Left ventricle myocardium inferior (tissue), 1 donor: ENCODE results near the gene PHACTR3. TPM values are rescaled to one million over a fixed set of nuclear protein-coding genes. Genes with fewer than 3 reads are reported as not detected.

Source experiments
- DNase-seq: peaks from one replicate; pipeline ENCODE4 v3.0.0-alpha.2; 2020
- H3K27ac ChIP-seq: fragments of 200-600 bp; replicated peaks from 2 replicates; pipeline ENCODE4 v1.8.0; 2021
- H3K27me3 ChIP-seq: fragments of 200-600 bp; 2 replicates; pipeline ENCODE4 v1.8.0; 2021; ENCODE audit warnings: low read depth
- H3K36me3 ChIP-seq: fragments of 200-600 bp; 2 replicates; pipeline ENCODE4 v1.8.0; 2021
- H3K4me1 ChIP-seq: fragments of 200-600 bp; 2 replicates; pipeline ENCODE4 v1.8.0; 2021
- H3K4me3 ChIP-seq: fragments of 200-600 bp; 2 replicates; pipeline ENCODE4 v1.8.0; 2021; ENCODE audit warnings: mild to moderate bottlenecking, moderate library complexity
- H3K9me3 ChIP-seq: fragments of 200-600 bp; replicated peaks from 2 replicates; pipeline ENCODE4 v1.8.0; 2021
- CTCF ChIP-seq: fragments of 200-600 bp; IDR thresholded peaks from 2 replicates; pipeline ENCODE4 v1.8.0; 2021; ENCODE audit warnings: antibody characterized with exemption, mild to moderate bottlenecking, borderline replicate concordance
- intact Hi-C: fragments of 100-400 bp; cut with micrococcal nuclease; formaldehyde crosslinking; loops from one replicate; pipeline ENCODE4 v1.11.0; 2022
- total RNA-seq: library from RNA; stranded (reverse); fragmentation: NEBNext Ultra II Directional; extraction: Animal tissue kit (Norgen Biotek cat#: 25700); gene quantifications from one replicate; pipeline ENCODE4 v1.2.1, GENCODE V29; 2021
- donor health status: DM: no; HTN: yes; CAD: no; lungs with severe emphysema.

PHACTR3 gene
- total RNA-seq, 1 donor from 2014 or later: 4.3 TPM

GRCh38 chr20:59835448-59836395, 231.4 kb downstream of the PHACTR3 start:
- Histone ChIP-seq H3K4me1 (peaks cover 67% of the 10 kb centered on the region), H3K9me3 (no peaks in the 10 kb centered on the region), H3K27ac (peak overlapping the region; percentile 71), H3K36me3 (no peaks in the 10 kb centered on the region), H3K27me3 (peaks cover 5% of the 10 kb centered on the region), H3K4me3 (peak overlapping the region; percentile 59)
- intact Hi-C loops: no loop called here
- peak; percentile 46 for DNase-seq
- TF ChIP-seq CTCF: no peak

- Histone ChIP-seq H3K27me3 (no peaks in the 10 kb centered on the region), H3K4me1 (peaks cover 61% of the 10 kb centered on the region), H3K9me3 (no peaks in the 10 kb centered on the region), H3K4me3 (peak overlapping the region; percentile 59), H3K27ac (peak overlapping the region; percentile 71), H3K36me3 (no peaks in the 10 kb centered on the region)
- no peak for DNase-seq
- TF ChIP-seq CTCF: no peak
- intact Hi-C loops: no loop called here
These were observed 232.4 kb downstream of the PHACTR3 start for GRCh38 chr20:59836767-59837166.

- no peaks in the 10 kb centered on the region for H3K36me3 ChIP-seq
- H3K27ac ChIP-seq: no peak overlapping the region
- H3K27me3 ChIP-seq: no peaks in the 10 kb centered on the region
- DNase-seq: no peak
- H3K4me1 ChIP-seq: peaks cover 56% of the 10 kb centered on the region
- peak overlapping the region; percentile 0 for H3K4me3 ChIP-seq
- intact Hi-C loops: no loop called here
- no peaks in the 10 kb centered on the region for H3K9me3 ChIP-seq
- TF ChIP-seq CTCF: no peak
These were observed 233.5 kb downstream of the PHACTR3 start for GRCh38 chr20:59837623-59838394.

- H3K4me1 ChIP-seq: peaks cover 56% of the 10 kb centered on the region
- no peaks in the 10 kb centered on the region for H3K27me3 ChIP-seq
- H3K27ac ChIP-seq: peak overlapping the region; percentile 80
These were observed 235.1 kb downstream of the PHACTR3 start for GRCh38 chr20:59839400-59839799.

More at GRCh38 chr20:59839400-59839799, 235.1 kb downstream of the PHACTR3 start:
- intact Hi-C loops: no loop called here
- Histone ChIP-seq H3K36me3 (no peaks in the 10 kb centered on the region), H3K4me3 (peak overlapping the region; percentile 30), H3K9me3 (no peaks in the 10 kb centered on the region)
- no peak for TF ChIP-seq CTCF
- no peak for DNase-seq
